Measurements from ENCODE around the gene JMJD6.

- no peak for TF ChIP-seq CTCF (IDR thresholded peaks at IDR 0.05)
- TF ChIP-seq POLR2A (IDR thresholded peaks at IDR 0.05), result no peak
Measured at GRCh38 chr17:76757256-76757655, 30.9 kb upstream of the JMJD6 start.
